GM19438 (cell line): ENCODE data around the gene TPM2.

Experiments used
- ATAC-seq: cut with Tn5 transposase; IDR thresholded peaks from one replicate; pipeline ENCODE4 v1.9.1; 2021; ENCODE audit warnings: low read depth; ENCODE audit not compliant: unreplicated experiment

TPM2 gene

GRCh38 chr9:35718721-35719511, 29.2 kb upstream of the TPM2 start:
- ATAC-seq, result no peak

GRCh38 chr9:35717132-35717870, 27.6 kb upstream of the TPM2 start:
- no peak for ATAC-seq

GRCh38 chr9:35716230-35716629, 26.5 kb upstream of the TPM2 start:
- no peak for ATAC-seq

DNA sequence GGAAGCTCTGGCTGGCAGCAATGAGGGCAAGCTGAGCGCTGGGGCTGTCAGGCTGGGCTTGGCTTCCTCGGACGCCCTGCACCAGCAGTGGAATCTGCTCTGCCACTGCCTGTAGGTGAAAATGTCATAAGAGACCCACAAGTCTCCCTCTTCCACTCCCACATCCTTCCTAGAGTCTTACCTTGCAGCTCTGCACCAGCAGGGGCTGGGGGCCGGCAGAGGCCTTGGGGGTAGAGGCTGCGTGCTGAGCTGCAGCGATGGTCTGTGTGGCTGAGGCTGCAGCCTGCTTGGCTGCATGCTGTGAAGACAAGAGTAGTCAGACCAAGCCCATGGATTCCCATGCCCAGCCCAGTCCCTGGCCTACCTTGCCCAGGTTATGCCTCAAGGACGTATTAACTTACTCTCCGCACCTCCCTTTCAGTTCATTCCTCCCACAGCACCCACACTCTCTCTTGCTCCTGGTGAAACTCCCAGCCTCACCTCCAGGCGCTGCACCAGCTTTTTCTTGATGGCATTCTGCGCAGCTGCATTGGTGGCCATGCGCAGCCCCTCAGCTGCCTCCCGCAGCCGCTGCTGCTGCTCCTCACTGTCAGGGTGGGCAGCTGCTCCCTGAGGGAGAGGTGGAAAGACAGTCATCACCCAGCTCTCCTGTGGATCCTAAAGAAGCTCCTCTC, 25.0 kb upstream of the TPM2 start:
- no peak for ATAC-seq

DNA sequence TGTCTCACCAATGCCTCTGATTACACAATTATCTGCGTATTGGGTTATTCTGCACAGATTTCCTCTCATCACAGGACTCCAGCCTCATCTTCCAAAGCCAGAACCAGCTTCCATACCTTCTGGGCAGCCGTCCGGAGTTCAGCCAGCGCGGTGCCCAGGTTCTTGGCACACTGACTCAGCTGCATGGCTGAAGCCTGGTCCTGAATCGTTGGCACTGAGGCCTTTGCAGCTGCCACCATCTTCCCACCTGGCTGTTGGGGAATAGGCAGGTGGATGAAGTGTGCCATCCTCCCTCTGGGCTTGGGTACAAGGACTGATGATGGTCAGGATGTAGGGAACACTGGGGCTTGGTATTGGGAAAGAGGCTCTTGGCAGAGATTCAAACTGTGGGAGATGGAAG, 24.4 kb upstream of the TPM2 start:
- no peak for ATAC-seq

DNA sequence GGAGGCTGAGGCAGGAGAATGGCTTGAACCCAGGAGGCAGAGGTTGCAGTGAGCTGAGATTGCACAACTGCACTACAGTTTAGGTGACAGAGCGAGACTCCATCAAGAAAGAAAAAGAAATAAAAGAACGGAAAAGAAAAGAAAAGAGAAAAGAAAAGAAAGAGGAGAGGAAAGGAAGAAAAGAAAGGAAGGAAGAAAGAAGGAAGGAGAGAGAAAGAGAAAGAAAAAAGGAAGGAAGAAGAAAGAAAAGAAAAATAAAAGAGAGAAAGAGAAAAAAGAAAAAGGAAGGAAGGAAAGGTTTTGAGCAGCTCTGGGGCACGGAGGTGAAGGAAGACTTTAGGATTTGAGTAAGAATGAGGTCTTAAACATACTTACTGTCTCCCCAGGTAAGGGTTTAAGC, 23.9 kb upstream of the TPM2 start:
- ATAC-seq, result no peak

- ATAC-seq, result no peak
These were observed 23.2 kb upstream of the TPM2 start for GRCh38 chr9:35712762-35713400.

GRCh38 chr9:35711501-35712428, 22.0 kb upstream of the TPM2 start:
- ATAC-seq, result no peak

- no peak for ATAC-seq
These were observed 21.2 kb upstream of the TPM2 start for GRCh38 chr9:35710818-35711500.

GRCh38 chr9:35708146-35708545, 18.4 kb upstream of the TPM2 start:
- no peak for ATAC-seq

DNA sequence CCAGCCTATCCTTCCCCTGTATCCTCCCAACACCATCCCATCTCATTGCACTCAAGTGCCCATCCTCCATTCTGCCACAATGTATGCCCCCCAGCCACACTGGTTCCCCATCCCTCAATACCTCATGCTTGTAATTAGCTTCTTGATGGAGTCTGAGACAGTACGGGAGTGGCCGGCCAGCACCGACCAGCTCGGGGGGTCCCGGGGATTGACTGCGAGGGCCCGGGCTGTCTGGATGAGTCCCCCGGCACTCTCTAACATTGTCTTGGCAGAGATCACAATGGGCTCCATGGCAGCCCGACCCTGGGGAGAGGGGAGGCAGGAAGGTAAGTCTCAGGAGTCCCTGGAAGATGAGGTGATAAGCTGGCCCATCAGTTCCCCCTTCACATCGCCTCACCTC, 17.2 kb upstream of the TPM2 start:
- no peak for ATAC-seq

DNA sequence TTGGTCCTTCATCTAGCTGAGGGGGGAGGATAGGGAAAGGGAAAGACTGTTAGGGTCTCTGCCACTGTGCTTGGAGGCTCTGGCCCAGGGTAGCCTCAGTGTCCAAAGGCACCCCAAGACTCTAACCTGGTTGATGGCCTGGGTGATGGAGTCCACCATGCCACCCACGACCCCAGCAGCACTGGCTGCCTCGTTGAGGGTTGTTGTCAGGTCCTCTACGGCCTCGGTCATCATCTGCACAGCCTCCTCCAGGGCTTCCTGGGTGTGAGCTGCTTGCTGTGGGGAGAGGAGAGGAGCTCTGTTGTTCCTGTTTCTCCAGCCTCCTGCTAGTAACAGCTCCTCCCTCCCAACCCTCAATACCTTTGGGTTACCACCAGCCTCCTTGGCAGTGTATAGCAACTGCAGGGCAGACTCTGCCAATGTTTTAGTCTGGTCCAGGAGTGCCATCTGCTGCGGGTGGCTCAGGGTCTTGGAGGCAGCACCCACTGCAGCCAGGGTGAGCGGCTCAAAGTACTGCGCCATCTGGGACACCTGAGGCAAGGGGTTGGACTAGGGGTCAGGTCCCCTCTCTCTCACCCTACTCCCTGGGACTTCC, 16.2 kb upstream of the TPM2 start:
- no peak for ATAC-seq

- no peak for ATAC-seq
These were observed 15.6 kb upstream of the TPM2 start for GRCh38 chr9:35705372-35705771.

- no peak for ATAC-seq
These were observed 14.4 kb upstream of the TPM2 start for GRCh38 chr9:35703906-35704672.

GRCh38 chr9:35702696-35703095, 13.0 kb upstream of the TPM2 start:
- no peak for ATAC-seq

DNA sequence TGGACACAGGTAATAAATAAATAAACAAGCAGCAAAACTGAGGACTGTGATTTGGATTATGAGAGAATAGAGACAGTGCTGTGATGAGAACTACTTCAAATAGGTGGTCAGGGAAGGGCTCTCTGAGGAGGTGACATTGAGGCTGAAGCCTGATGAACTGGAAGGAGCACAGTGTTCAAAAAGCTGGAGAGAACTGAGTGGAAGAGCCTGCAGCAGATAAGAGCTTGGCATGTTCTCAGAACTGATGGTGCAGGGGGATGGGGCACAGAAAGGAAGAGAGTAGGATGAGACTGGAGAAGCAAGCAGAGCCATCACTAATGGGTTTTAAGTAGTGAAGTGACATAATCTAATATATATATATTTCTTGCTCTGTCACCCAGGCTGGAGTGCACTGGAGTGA, 11.2 kb upstream of the TPM2 start:
- ATAC-seq, result no peak

- ATAC-seq, result no peak
These were observed 10.3 kb upstream of the TPM2 start for GRCh38 chr9:35700031-35700430.

DNA sequence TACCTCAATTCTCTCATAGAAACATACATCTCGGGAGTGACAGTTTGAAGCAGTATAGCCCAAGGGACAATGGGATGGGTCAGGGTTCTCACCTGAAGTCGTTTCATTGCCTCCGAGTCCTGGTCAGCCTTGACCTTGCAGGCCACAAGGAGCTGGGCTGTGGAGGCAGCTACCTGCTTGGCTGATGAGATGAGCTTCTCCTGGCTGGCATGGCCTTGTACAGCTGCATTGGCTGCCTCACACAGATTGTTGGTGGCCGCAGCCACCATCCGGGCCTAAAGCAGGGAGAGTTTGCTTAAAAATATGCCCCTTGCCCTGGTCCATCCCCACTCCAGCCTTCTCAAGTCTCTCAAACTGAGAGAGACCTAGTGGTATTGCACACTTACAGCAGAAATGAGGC, 8.5 kb upstream of the TPM2 start:
- ATAC-seq, result no peak
